NT2/D1 (cell line): ENCODE data around the gene CTBP1.

Experiments
- SUZ12 ChIP-seq: IDR thresholded peaks from 2 replicates; pipeline ENCODE4 v1.6.1; 2011; ENCODE audit not compliant: insufficient read length, insufficient read depth; ENCODE audit errors: extremely low read depth
- YY1 ChIP-seq: IDR thresholded peaks from 2 replicates; pipeline ENCODE4 v1.6.1; 2011; ENCODE audit not compliant: insufficient read length, insufficient read depth
- ZNF274 ChIP-seq: IDR thresholded peaks from 2 replicates; pipeline ENCODE4 v1.6.1; 2011; ENCODE audit warnings: mild to moderate bottlenecking, low read depth, low read length

GRCh38 chr4:1208970-1209704 is 39.8 kb downstream of the CTBP1 start:
- TF ChIP-seq YY1 (no peak), SUZ12 (no peak), ZNF274 (no peak)
